B cell (primary cell): ENCODE results near the gene CDK4. TPM values are rescaled to one million over a fixed set of nuclear protein-coding genes. Genes with fewer than 3 reads are reported as not detected.

Experiments used
- ATAC-seq: fragments of 200-7000 bp; cut with Tn5 transposase; one replicate; pipeline ENCODE4 v1.10.0; 2021; ENCODE audit warnings: low read depth, mild to moderate bottlenecking, moderate number of reproducible peaks, moderate library complexity
- CTCF ChIA-PET: fragments of 350-600 bp; sonication (Branson Sonifier 250); formaldehyde crosslinking; loops from one replicate; lab custom pipeline; 2021; ENCODE audit warnings: antibody characterized with exemption, inconsistent platforms; lab: Charles Lee
- POLR2A ChIA-PET: fragments of 350-600 bp; sonication (Branson Sonifier 250); formaldehyde crosslinking; loops from one replicate; lab custom pipeline; 2021; ENCODE audit warnings: antibody characterized with exemption; lab: Charles Lee
- DNase-seq: peaks from one replicate; pipeline ENCODE4 v3.0.0; 2013
- H2AFZ ChIP-seq: 2 replicates; pipeline ENCODE4 v1.6.1; 2012; ENCODE audit warnings: mild to moderate bottlenecking, low read depth, low read length; ENCODE audit not compliant: insufficient read depth, poor library complexity, severe bottlenecking
- H3K27ac ChIP-seq, 2 donors: 1 replicate in 1 of 2; 2 replicates in 1 of 2; pipeline ENCODE4 v1.5.1; 2012 to 2013; ENCODE audit warnings: low read length in 2 of 2, mild to moderate bottlenecking in 2 of 2, moderate library complexity in 1 of 2
- H3K27me3 ChIP-seq, 4 experiments: fragments of 200-600 bp in 1 of 4; sonication (generic) in 1 of 4; replicated peaks in 1 of 4; 1 replicate in 2 of 4; 2 replicates in 2 of 4; pipeline versions ENCODE4 v1.6.1 to v1.7.0; 2013 to 2016; ENCODE audit warnings: low read length in 3 of 4, mild to moderate bottlenecking in 2 of 4, mixed read lengths in 1 of 4, moderate library complexity in 1 of 4; ENCODE audit not compliant: insufficient read depth in 4 of 4, control insufficient read depth in 3 of 4; ENCODE audit errors: control extremely low read depth in 1 of 4
- H3K36me3 ChIP-seq, 2 experiments: replicated peaks in 1 of 2; 1 replicate in 1 of 2; 2 replicates in 1 of 2; pipeline versions ENCODE4 v1.6.1 to v1.7.1; 2013; ENCODE audit warnings: low read length in 1 of 2; ENCODE audit not compliant: insufficient read depth in 2 of 2, control insufficient read depth in 1 of 2; ENCODE audit errors: control extremely low read depth in 1 of 2, extremely low read depth in 1 of 2
- H3K4me1 ChIP-seq, 2 donors: fragments of 200-600 bp in 1 of 2; sonication (generic) in 1 of 2; 1 replicate in 1 of 2; 2 replicates in 1 of 2; pipeline versions ENCODE4 v1.5.1 to v1.6.1; 2013 to 2017; ENCODE audit warnings: low read length in 2 of 2; ENCODE audit not compliant: control insufficient read depth in 2 of 2, insufficient read depth in 2 of 2
- H3K4me2 ChIP-seq: replicated peaks from 2 replicates; pipeline ENCODE3; 2012; ENCODE audit warnings: mild to moderate bottlenecking, low read depth, low read length; ENCODE audit not compliant: poor library complexity, severe bottlenecking
- H3K4me3 ChIP-seq, 5 experiments: fragments of 200-600 bp in 1 of 5; sonication (generic) in 1 of 5; 1 replicate in 3 of 5; 2 replicates in 2 of 5; pipeline versions ENCODE4 v1.5.1 to v1.7.0; 2011 to 2016; ENCODE audit warnings: low read length in 4 of 5, mild to moderate bottlenecking in 4 of 5, low read depth in 2 of 5, control low read depth in 1 of 5, moderate library complexity in 1 of 5; ENCODE audit not compliant: insufficient read depth in 1 of 5; ENCODE audit errors: control extremely low read depth in 1 of 5, extremely low read depth in 1 of 5
- H3K79me2 ChIP-seq: fragments of 200-600 bp; sonication (generic); one replicate; pipeline ENCODE4 v1.6.0; 2016; ENCODE audit warnings: low read length; ENCODE audit not compliant: control insufficient read depth, insufficient read depth
- H3K9ac ChIP-seq: fragments of 200-600 bp; sonication (generic); 2 replicates; pipeline ENCODE4 v1.6.1; 2017; ENCODE audit warnings: mild to moderate bottlenecking, low read length, moderate library complexity
- H3K9me3 ChIP-seq, 3 donors: one replicate each; pipeline versions ENCODE4 v1.6.1 to v1.7.1; 2013; ENCODE audit warnings: low read length in 2 of 3; ENCODE audit not compliant: control insufficient read depth in 2 of 3, insufficient read depth in 1 of 3; ENCODE audit errors: control extremely low read depth in 1 of 3
- H4K20me1 ChIP-seq: 2 replicates; pipeline ENCODE4 v1.6.0; 2012; ENCODE audit warnings: mild to moderate bottlenecking, low read length; ENCODE audit not compliant: insufficient read depth, control insufficient read depth, poor library complexity, severe bottlenecking
- H3K27ac Mint-ChIP-seq: one replicate; pipeline ENCODE4 v1.8.0; 2021; ENCODE audit warnings: mixed read lengths
- H3K27me3 Mint-ChIP-seq: one replicate; pipeline ENCODE4 v1.8.0; 2021; ENCODE audit warnings: mixed read lengths
- H3K4me1 Mint-ChIP-seq: one replicate; pipeline ENCODE4 v1.8.0; 2021; ENCODE audit warnings: mixed read lengths
- H3K4me3 Mint-ChIP-seq: one replicate; pipeline ENCODE4 v1.8.0; 2021; ENCODE audit warnings: mixed read lengths
- H3K9me3 Mint-ChIP-seq: one replicate; pipeline ENCODE4 v1.8.0; 2022; ENCODE audit warnings: mixed read lengths; ENCODE audit not compliant: insufficient read depth
- CTCF ChIP-seq: fragments of 200-600 bp; IDR thresholded peaks from one replicate; pipeline ENCODE4 v1.8.0; 2022; ENCODE audit warnings: antibody characterized with exemption, mild to moderate bottlenecking
- EZH2 ChIP-seq: IDR thresholded peaks from 2 replicates; pipeline ENCODE4 v1.6.1; 2012; ENCODE audit warnings: borderline replicate concordance, low read depth, mild to moderate bottlenecking, moderate library complexity, low read length; ENCODE audit not compliant: insufficient read depth, poor library complexity, severe bottlenecking
- WGBS: methylation state at CpG from one replicate; pipeline ENCODE4 v1.1.5; 2013; ENCODE audit warnings: missing lambda C conversion rate; ENCODE audit not compliant: insufficient coverage; 5-methylcytosine and 5-hydroxymethylcytosine counted together
- intact Hi-C: fragments of 100-400 bp; cut with micrococcal nuclease; formaldehyde crosslinking; loops from one replicate; pipeline ENCODE4 v1.10.0; 2022
- polyA plus RNA-seq: library from polyadenylated mRNA; depleted of rRNA; stranded (reverse); fragments of >200 nt; gene quantifications from 2 replicates; pipeline ENCODE4 v1.2.3, GENCODE V29; 2012
- total RNA-seq, 2 donors: library from RNA; stranded (reverse); fragments of 120-200 nt in 1 of 2; gene quantifications; 1 replicate in 1 of 2; 2 replicates in 1 of 2; pipeline versions ENCODE4 v1.2.3 to v1.2.4, GENCODE V29; 2013 to 2022

The CDK4 gene
- total and polyA plus RNA-seq, 2 donors (not counting 1 experiment from before 2014, with no cell fraction given) = 34.8 to 44.6 TPM

GRCh38 chr12:57732726-57733593 lies 19.1 kb downstream of the CDK4 start:
- peaks cover 13% of the 10 kb centered on the region for H3K79me2 ChIP-seq
- H4K20me1 ChIP-seq = peaks cover 28% of the 10 kb centered on the region
- ChIA-PET CTCF (interaction anchor here (1.4 kb wide), 1 partner anchor 95 kb away, joined by 4 read pairs; no protein-coding TSS in a partner anchor), POLR2A (interaction anchor here (1.3 kb wide), 1 partner anchor 9 kb away, joined by 3 read pairs; no protein-coding TSS in a partner anchor)
- H3K9me3 ChIP-seq = no peaks in the 10 kb centered on the region
- ATAC-seq (no peak), DNase-seq (no peak)
- Mint-ChIP-seq H3K27ac (no peak overlapping the region), H3K9me3 (no peaks in the 10 kb centered on the region), H3K27me3 (no peaks in the 10 kb centered on the region), H3K4me1 (peaks cover 2% of the 10 kb centered on the region), H3K4me3 (no peak overlapping the region)
- peaks cover 0 to 76% of the 10 kb centered on the region in 2 experiments for H3K36me3 ChIP-seq
- intact Hi-C loops = no loop called here
- H3K4me2 ChIP-seq = no peak overlapping the region
- H3K27ac ChIP-seq = no peak overlapping the region
- no peak overlapping the region for H3K4me3 ChIP-seq
- no peak overlapping the region for H2AFZ ChIP-seq
- TF ChIP-seq EZH2 (no peak), CTCF (no peak)
- H3K4me1 ChIP-seq = no peaks in the 10 kb centered on the region
- H3K9ac ChIP-seq = no peak overlapping the region
- WGBS = 95% methylated on average over 10 of the region's 11 CpGs
- H3K27me3 ChIP-seq = no peaks in the 10 kb centered on the region

GRCh38 chr12:57732270-57732669 lies 19.8 kb downstream of the CDK4 start:
- H4K20me1 ChIP-seq = peaks cover 21% of the 10 kb centered on the region
- H3K9ac ChIP-seq = no peak overlapping the region
- H3K27me3 ChIP-seq = no peaks in the 10 kb centered on the region
- H3K27ac ChIP-seq = no peak overlapping the region
- H3K4me1 Mint-ChIP-seq = peaks cover 4% of the 10 kb centered on the region
- H3K4me3 Mint-ChIP-seq = no peak overlapping the region
- H3K27ac Mint-ChIP-seq = no peak overlapping the region
- POLR2A ChIA-PET = interaction anchor here (1.3 kb wide), 1 partner anchor 9 kb away, joined by 3 read pairs; no protein-coding TSS in a partner anchor
- no peaks in the 10 kb centered on the region for H3K9me3 Mint-ChIP-seq
- H3K9me3 ChIP-seq = peaks cover 0 to 1% (median 0%) of the 10 kb centered on the region in 3 donors
- WGBS = 92% methylated on average over 2 of the region's 4 CpGs
- no peaks in the 10 kb centered on the region for H3K4me1 ChIP-seq
- H3K79me2 ChIP-seq = peaks cover 9% of the 10 kb centered on the region
- DNase-seq (no peak), ATAC-seq (no peak)
- H3K27me3 Mint-ChIP-seq = no peaks in the 10 kb centered on the region
- CTCF ChIA-PET = interaction anchor here (1.4 kb wide), 1 partner anchor 94 kb away, joined by 4 read pairs; no protein-coding TSS in a partner anchor
- peaks cover 0 to 83% of the 10 kb centered on the region in 2 experiments for H3K36me3 ChIP-seq
- no peak for TF ChIP-seq EZH2
- TF ChIP-seq CTCF = no peak
- intact Hi-C loops = no loop called here
- H3K4me3 ChIP-seq = no peak overlapping the region
- H3K4me2 ChIP-seq = no peak overlapping the region
- no peak overlapping the region for H2AFZ ChIP-seq
